MCF 10A (cell line): ENCODE results near the gene LMF1. TPM values are rescaled to one million over a fixed set of nuclear protein-coding genes. Genes with fewer than 3 reads are reported as not detected.

Experiments used
- BruUV-seq: library from RNA; stranded (reverse); fragments of 400-500 nt; replicated peaks from 2 replicates; lab custom pipeline; 2021; lab: Mats Ljungman, UMichigan
- CTCF ChIA-PET: fragments of 300-600 bp; sonication (Branson Sonifier 250); formaldehyde crosslinking; extraction: SDS; loops from one replicate; lab custom pipeline; 2021; ENCODE audit warnings: antibody characterized with exemption, inconsistent platforms; lab: Yijun Ruan, JAX
- POLR2A ChIA-PET: fragments of 300-600, 350-650 bp; sonication (Branson Sonifier 250); formaldehyde crosslinking; extraction: SDS; loops from one replicate; lab custom pipeline; 2020; ENCODE audit warnings: antibody characterized with exemption, inconsistent platforms; lab: Yijun Ruan, JAX
- DNase-seq: peaks from one replicate; pipeline ENCODE4 v3.0.0-alpha.2; 2018; ENCODE audit not compliant: unreplicated experiment
- H3K27ac Mint-ChIP-seq: one replicate; pipeline ENCODE4 v1.8.0; 2022; ENCODE audit warnings: mild to moderate bottlenecking, low read depth, mixed read lengths; ENCODE audit not compliant: unreplicated experiment
- H3K27me3 Mint-ChIP-seq: one replicate; pipeline ENCODE4 v1.8.0; 2022; ENCODE audit warnings: mixed read lengths; ENCODE audit not compliant: insufficient read depth, unreplicated experiment
- H3K36me3 Mint-ChIP-seq: one replicate; pipeline ENCODE4 v1.8.0; 2022; ENCODE audit warnings: mild to moderate bottlenecking, moderate library complexity, mixed read lengths; ENCODE audit not compliant: insufficient read depth, unreplicated experiment
- H3K4me1 Mint-ChIP-seq: one replicate; pipeline ENCODE4 v1.8.0; 2022; ENCODE audit warnings: mixed read lengths; ENCODE audit not compliant: insufficient read depth, unreplicated experiment
- H3K4me3 Mint-ChIP-seq: one replicate; pipeline ENCODE4 v1.8.0; 2022; ENCODE audit warnings: mild to moderate bottlenecking, moderate library complexity, mixed read lengths; ENCODE audit not compliant: unreplicated experiment
- H3K9me3 Mint-ChIP-seq: one replicate; pipeline ENCODE4 v1.8.0; 2022; ENCODE audit warnings: mixed read lengths; ENCODE audit not compliant: unreplicated experiment
- intact Hi-C: fragments of 100-400 bp; cut with micrococcal nuclease; formaldehyde crosslinking; loops from 2 replicates; pipeline ENCODE4 v1.14.1; 2022
- total RNA-seq: library from RNA; stranded (reverse); gene quantifications from 2 replicates; pipeline ENCODE4 v1.2.3, GENCODE V29; 2022
- TF ChIP-seq, protein P1 (sequence below): fragments of 200-600 bp; IDR thresholded peaks from one replicate; pipeline ENCODE4 v1.8.0; 2022; ENCODE audit warnings: antibody characterized with exemption, mild to moderate bottlenecking; ENCODE audit not compliant: unreplicated experiment

LMF1 gene
- total RNA-seq, 1 experiment from 2014 or later: 9.9 TPM

DNA sequence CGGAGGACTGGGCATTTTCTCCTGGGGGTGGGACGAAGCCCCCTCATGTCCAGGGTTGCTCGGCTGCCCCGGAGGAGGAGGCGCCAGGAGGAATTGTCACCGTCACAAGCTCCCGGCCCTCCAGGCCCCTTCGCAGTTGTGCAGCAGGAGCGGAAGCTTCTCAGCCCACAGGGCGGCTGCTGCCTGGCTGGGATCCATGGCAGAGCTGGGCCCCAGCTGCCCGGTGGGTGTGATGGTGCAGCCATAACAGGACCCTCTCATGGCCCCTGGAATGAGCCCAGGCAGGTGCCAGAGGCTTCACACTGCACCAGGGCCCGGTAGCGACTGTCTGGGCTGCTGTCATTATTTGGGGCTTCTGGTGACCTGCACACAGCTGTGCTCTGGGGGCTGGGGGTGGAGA, 115.3 kb downstream of the LMF1 start:
- no peak overlapping the region for H3K27ac Mint-ChIP-seq
- intact Hi-C loops: no loop called here
- H3K9me3 Mint-ChIP-seq: peaks cover 4% of the 10 kb centered on the region
- ChIA-PET POLR2A (no interaction called here), CTCF (no interaction called here)
- peaks cover 2% of the 10 kb centered on the region for H3K36me3 Mint-ChIP-seq
- H3K4me3 Mint-ChIP-seq: no peak overlapping the region
- BruUV-seq: no TSS peak
- no peak for DNase-seq
- no peaks in the 10 kb centered on the region for H3K27me3 Mint-ChIP-seq
- H3K4me1 Mint-ChIP-seq: no peaks in the 10 kb centered on the region
- TF ChIP-seq, protein P1, sequence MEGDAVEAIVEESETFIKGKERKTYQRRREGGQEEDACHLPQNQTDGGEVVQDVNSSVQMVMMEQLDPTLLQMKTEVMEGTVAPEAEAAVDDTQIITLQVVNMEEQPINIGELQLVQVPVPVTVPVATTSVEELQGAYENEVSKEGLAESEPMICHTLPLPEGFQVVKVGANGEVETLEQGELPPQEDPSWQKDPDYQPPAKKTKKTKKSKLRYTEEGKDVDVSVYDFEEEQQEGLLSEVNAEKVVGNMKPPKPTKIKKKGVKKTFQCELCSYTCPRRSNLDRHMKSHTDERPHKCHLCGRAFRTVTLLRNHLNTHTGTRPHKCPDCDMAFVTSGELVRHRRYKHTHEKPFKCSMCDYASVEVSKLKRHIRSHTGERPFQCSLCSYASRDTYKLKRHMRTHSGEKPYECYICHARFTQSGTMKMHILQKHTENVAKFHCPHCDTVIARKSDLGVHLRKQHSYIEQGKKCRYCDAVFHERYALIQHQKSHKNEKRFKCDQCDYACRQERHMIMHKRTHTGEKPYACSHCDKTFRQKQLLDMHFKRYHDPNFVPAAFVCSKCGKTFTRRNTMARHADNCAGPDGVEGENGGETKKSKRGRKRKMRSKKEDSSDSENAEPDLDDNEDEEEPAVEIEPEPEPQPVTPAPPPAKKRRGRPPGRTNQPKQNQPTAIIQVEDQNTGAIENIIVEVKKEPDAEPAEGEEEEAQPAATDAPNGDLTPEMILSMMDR: no peak

DNA sequence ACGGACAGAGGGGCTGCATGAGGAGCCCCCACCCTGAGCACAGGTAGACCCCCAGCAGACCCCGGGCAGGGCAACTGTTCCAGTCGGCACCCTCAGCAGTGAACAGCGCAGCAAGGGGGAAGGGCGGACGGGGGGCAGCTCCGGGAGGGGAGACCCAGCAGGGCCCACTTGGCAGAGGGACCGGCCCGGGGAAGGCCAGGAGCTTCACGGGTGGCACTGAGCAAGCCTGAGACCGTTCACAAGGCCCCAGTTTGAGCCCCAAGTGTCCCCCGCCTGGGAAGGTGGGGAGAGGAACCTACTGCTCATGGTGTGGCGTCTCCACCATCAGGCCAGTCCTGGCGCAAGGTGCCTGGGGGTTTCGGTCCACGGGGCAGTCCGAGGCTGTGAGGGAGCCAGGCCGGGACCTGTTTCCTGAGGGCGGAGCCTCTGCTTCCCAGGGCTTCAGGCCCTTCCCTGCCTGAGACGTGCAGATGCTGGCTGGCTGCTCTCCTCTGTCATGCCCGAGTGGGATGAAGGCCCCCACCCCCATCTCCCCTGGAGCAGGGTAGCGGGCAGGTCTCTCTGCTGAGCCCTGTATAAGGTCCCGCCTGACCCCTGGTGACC, 115.9 kb downstream of the LMF1 start:
- CTCF ChIA-PET: no interaction called here
- Mint-ChIP-seq H3K4me1 (no peaks in the 10 kb centered on the region), H3K27me3 (no peaks in the 10 kb centered on the region), H3K36me3 (peaks cover 5% of the 10 kb centered on the region), H3K4me3 (no peak overlapping the region), H3K9me3 (peaks cover 8% of the 10 kb centered on the region), H3K27ac (no peak overlapping the region)
- DNase-seq: no peak
- TF ChIP-seq, protein P1: no peak
- no TSS peak for BruUV-seq
- intact Hi-C loops: no loop called here
- POLR2A ChIA-PET: interaction anchor here (0.6 kb wide), 1 partner anchor 223 kb away, joined by 5 read pairs; no protein-coding TSS in a partner anchor

DNA sequence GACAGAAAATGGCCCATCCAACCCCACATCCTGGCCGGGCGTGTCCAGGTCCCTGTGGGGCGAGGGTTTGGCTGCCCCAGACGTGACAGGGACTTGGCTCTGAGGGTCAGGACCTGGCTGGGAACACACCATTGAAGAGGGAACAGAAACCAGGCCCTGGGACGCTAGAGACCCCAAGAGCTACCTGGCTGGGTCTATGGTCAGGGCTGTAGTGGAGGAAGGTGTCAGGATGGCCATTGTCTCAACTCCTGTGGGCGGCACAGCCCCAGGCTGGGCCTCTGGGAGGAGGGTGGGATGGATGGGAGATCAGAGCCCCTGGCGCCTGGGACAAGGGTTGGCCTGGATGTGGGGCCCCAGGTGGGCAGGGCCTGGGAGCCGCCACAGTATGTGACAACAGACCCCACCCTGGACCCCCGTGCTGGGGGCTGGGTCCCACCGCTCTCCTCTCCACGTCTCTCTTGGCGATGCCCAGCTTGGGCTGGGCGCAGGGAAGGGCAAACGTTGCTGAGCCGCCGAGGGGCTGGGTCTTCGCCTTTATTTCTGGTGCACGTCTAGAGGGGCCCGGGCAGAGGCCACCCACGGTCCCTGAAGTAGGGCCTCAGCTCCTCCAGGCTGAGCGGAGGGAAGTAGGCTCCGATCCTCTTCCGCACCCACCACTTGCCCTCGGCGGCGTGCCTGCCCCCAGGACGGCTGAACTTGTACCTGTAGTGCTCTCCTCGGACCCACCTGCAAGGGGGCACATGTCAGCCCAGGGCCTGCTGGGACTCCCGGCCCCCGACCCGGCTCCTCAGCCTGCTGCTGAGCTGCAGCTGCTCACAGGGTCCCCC, 116.6 kb downstream of the LMF1 start:
- CTCF ChIA-PET: interaction anchor here (0.7 kb wide), 1 partner anchor 55 kb away, joined by 3 read pairs; no protein-coding TSS in a partner anchor
- no peaks in the 10 kb centered on the region for H3K4me1 Mint-ChIP-seq
- intact Hi-C loops: no loop called here
- POLR2A ChIA-PET: interaction anchor here (0.6 kb wide), 1 partner anchor 224 kb away, joined by 5 read pairs; no protein-coding TSS in a partner anchor
- peaks cover 5% of the 10 kb centered on the region for H3K36me3 Mint-ChIP-seq
- H3K27ac Mint-ChIP-seq: no peak overlapping the region
- no TSS peak for BruUV-seq
- TF ChIP-seq, protein P1: no peak
- no peak for DNase-seq
- no peak overlapping the region for H3K4me3 Mint-ChIP-seq
- peaks cover 10% of the 10 kb centered on the region for H3K9me3 Mint-ChIP-seq
- no peaks in the 10 kb centered on the region for H3K27me3 Mint-ChIP-seq

DNA sequence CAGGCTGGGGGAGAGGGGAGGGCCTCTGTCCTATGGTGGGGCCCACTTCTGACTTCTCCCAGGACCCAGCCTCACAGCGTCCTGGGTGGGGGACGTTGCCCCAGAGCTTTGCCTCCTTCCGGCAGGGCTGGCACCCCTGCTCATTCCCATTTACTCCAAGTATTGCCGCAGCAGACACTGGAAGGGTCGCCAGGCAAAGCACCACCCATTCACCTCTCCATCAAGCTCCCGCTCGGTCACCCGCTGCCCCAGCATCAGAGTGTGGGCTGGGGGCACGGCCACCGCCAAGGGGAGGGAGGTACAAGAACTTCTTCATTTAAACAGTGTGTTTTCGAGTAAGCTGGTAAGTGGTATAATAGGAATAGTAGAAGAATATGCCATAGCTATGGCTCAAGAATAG, 117.5 kb downstream of the LMF1 start:
- Mint-ChIP-seq H3K36me3 (peaks cover 5% of the 10 kb centered on the region), H3K27ac (no peak overlapping the region), H3K9me3 (peaks cover 10% of the 10 kb centered on the region), H3K4me1 (no peaks in the 10 kb centered on the region), H3K4me3 (no peak overlapping the region), H3K27me3 (no peaks in the 10 kb centered on the region)
- CTCF ChIA-PET: interaction anchor here (0.7 kb wide), 1 partner anchor 56 kb away, joined by 3 read pairs; no protein-coding TSS in a partner anchor
- intact Hi-C loops: no loop called here
- no peak for DNase-seq
- TF ChIP-seq, protein P1: no peak
- no TSS peak for BruUV-seq
- POLR2A ChIA-PET: no interaction called here
